ENCODE measurements around the gene APOBEC3G. TPM values are rescaled to one million over a fixed set of nuclear protein-coding genes. Genes with fewer than 3 reads are reported as not detected.
"Not testable (repeated sequence)": the region's sequence is repeated elsewhere in the genome, so short reads cannot be mapped to it uniquely, and the experiment has no call there.

APOBEC3G gene
- total and polyA plus RNA-seq, 2 experiments from 2014 or later = 7.1 to 12.2 TPM

GRCh38 chr22:39055658-39056057, 21.4 kb upstream of the APOBEC3G start:
- no peak overlapping the region for H3K27ac ChIP-seq
- H3K36me3 ChIP-seq = no peaks in the 10 kb centered on the region
- no peak for TF ChIP-seq CTCF (IDR thresholded peaks at IDR 0.05; ENCODE audit: low read depth, low read length)
- H3K4me3 ChIP-seq = no peak overlapping the region
- H3K4me1 ChIP-seq (ENCODE audit: low read depth) = no peaks in the 10 kb centered on the region
- no peaks in the 10 kb centered on the region for H3K9me3 ChIP-seq (ENCODE audit: low read depth)
- DNase-seq (ENCODE audit: low read depth in 1 of 2, low spot score in 1 of 2) = no peak
- no peaks in the 10 kb centered on the region for H3K27me3 ChIP-seq

- not testable (repeated sequence) for H3K9me3 ChIP-seq (ENCODE audit: low read depth); H3K27me3 ChIP-seq; H3K4me1 ChIP-seq (ENCODE audit: low read depth); H3K4me3 ChIP-seq; H3K36me3 ChIP-seq; H3K27ac ChIP-seq; DNase-seq (ENCODE audit: low read depth in 1 of 2, low spot score in 1 of 2)
Measured at GRCh38 chr22:39061290-39061689, 15.8 kb upstream of the APOBEC3G start.

GRCh38 chr22:39061951-39062350, 15.1 kb upstream of the APOBEC3G start:
- H3K27me3 ChIP-seq; H3K4me3 ChIP-seq; DNase-seq (ENCODE audit: low read depth in 1 of 2, low spot score in 1 of 2): not testable (repeated sequence)

GRCh38 chr22:39063904-39064303, 13.2 kb upstream of the APOBEC3G start:
- DNase-seq (ENCODE audit: low read depth in 1 of 2, low spot score in 1 of 2) = not testable (repeated sequence)

More at GRCh38 chr22:39061951-39062350, 15.1 kb upstream of the APOBEC3G start:
- H3K4me1 ChIP-seq (ENCODE audit: low read depth); H3K27ac ChIP-seq; H3K36me3 ChIP-seq; H3K9me3 ChIP-seq (ENCODE audit: low read depth): not testable (repeated sequence)

GRCh38 chr22:39066442-39067276, 10.4 kb upstream of the APOBEC3G start:
- not testable (repeated sequence) for H3K9me3 ChIP-seq (ENCODE audit: low read depth); H3K27ac ChIP-seq; H3K36me3 ChIP-seq; DNase-seq (ENCODE audit: low read depth in 1 of 2, low spot score in 1 of 2); H3K27me3 ChIP-seq; H3K4me3 ChIP-seq
- H3K4me1 ChIP-seq (ENCODE audit: low read depth) = peaks cover 12% of the 10 kb centered on the region

More at GRCh38 chr22:39063904-39064303, 13.2 kb upstream of the APOBEC3G start:
- peaks cover 12% of the 10 kb centered on the region for H3K4me1 ChIP-seq (ENCODE audit: low read depth)
- H3K4me3 ChIP-seq; H3K27ac ChIP-seq; H3K27me3 ChIP-seq; H3K9me3 ChIP-seq (ENCODE audit: low read depth); H3K36me3 ChIP-seq: not testable (repeated sequence)

- Histone ChIP-seq H3K36me3 (no peaks in the 10 kb centered on the region), H3K9me3 (ENCODE audit: low read depth) (no peaks in the 10 kb centered on the region), H3K27ac (peak overlapping the region; percentile 80), H3K27me3 (no peaks in the 10 kb centered on the region), H3K4me1 (ENCODE audit: low read depth) (peaks cover 12% of the 10 kb centered on the region), H3K4me3 (no peak overlapping the region)
- no peak for TF ChIP-seq CTCF (IDR thresholded peaks at IDR 0.05; ENCODE audit: low read depth, low read length)
- DNase-seq (ENCODE audit: low read depth in 1 of 2, low spot score in 1 of 2) = peak in 1 of 2 donors; percentile 50
Measured at GRCh38 chr22:39068033-39068785, 8.9 kb upstream of the APOBEC3G start.

- Histone ChIP-seq H3K4me3 (no peak overlapping the region), H3K4me1 (ENCODE audit: low read depth) (peaks cover 12% of the 10 kb centered on the region), H3K9me3 (ENCODE audit: low read depth) (no peaks in the 10 kb centered on the region), H3K27me3 (no peaks in the 10 kb centered on the region), H3K36me3 (no peaks in the 10 kb centered on the region), H3K27ac (no peak overlapping the region)
- TF ChIP-seq CTCF (IDR thresholded peaks at IDR 0.05; ENCODE audit: low read depth, low read length) = no peak
- DNase-seq (ENCODE audit: low read depth in 1 of 2, low spot score in 1 of 2) = no peak
Measured at GRCh38 chr22:39070186-39070585, 6.9 kb upstream of the APOBEC3G start.

GRCh38 chr22:39072581-39072981, 4.5 kb upstream of the APOBEC3G start:
- peaks cover 12% of the 10 kb centered on the region for H3K4me1 ChIP-seq (ENCODE audit: low read depth)
- not testable (repeated sequence) for H3K27ac ChIP-seq; H3K9me3 ChIP-seq (ENCODE audit: low read depth); DNase-seq (ENCODE audit: low read depth in 1 of 2, low spot score in 1 of 2); H3K36me3 ChIP-seq; H3K4me3 ChIP-seq; H3K27me3 ChIP-seq
